Hematopoietic multipotent progenitor cell treated with erythropoietin and hydrocortisone succinate and interleukin-3 and kit ligand, for 15 days (in vitro differentiated cells): Measurements from ENCODE around the gene SLC39A2.
"Not testable (repeated sequence)": the region's sequence is repeated elsewhere in the genome, so short reads cannot be mapped to it uniquely, and the experiment has no call there.

Experiments
- DNase-seq: peaks from one replicate; pipeline ENCODE4 v3.0.0-alpha.2; 2015; ENCODE audit warnings: low spot score

Gene SLC39A2

GRCh38 chr14:21025371-21026273 is 26.5 kb downstream of the SLC39A2 start:
- no peak for DNase-seq

DNA sequence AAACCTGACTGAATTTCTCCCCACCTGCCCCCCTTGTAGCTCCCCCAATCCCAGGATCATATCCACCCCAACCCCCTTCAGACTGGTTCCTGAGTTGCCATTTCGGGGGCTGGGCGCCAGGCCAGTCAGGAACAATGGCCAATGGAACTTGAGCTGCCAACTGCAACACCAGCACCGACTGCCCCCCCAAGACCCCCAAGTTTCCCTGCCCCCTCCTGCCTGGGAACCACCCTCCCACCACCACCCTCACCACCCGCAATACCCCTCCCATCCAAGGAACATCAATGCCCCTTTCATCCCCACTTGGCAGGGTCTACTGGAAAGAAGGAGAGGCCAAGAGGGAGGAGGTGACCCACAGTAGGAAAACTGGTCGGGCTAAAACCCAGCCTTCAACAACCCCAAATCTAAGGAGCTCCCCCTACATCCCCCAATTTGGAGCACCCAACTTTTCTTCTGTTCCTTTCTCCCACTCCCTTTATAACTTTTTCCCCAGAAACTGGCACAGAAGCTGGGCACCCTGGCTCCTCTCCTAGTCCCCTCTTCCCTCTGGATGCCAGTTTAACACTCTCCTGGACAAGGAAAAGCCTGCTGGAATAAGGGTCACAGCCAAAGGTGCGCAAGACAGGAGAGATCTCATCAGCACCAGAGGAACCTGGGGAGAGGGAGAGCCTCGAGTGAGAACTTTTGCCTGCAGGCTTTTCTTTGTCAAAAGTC is 27.3 kb downstream of the SLC39A2 start:
- DNase-seq = no peak

DNA sequence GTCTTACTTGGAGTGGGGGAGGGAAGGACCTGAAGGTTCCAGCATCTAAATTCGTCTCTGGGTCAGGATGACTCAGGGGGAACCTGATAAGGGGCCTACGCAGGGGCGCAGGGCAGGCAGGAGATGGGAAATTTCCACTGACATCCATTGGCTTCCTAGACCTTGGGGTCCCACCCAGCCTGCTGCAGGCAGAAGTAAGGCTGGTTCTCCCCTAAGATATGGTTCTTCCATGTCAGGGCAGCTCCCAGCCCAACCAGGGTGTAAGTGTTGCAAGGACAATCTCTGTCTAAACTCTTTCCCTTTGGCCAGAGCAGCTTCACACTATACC is 27.9 kb downstream of the SLC39A2 start:
- DNase-seq = no peak

DNA sequence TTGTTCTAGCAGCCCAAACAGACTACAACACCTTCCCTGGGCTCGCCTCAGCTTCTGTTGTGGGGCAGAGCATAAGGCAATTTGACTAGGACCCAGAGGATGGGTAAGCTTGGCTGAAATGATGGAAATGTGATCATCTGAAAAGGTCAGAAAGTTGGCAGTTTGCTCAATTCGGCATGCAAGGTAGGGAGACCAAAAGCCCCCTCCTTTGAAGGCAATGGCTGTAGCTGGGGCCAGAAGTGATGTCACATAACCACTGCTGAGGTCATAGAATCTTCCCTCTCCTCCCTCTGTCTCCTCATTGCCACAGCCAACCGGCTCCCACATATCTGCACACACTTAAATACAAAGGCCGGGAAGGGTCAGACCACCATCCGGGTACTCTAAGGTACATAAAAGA is 30.8 kb downstream of the SLC39A2 start, which contains the start of gene TPPP2:
TSS of gene TPPP2 (plus strand) at position 301 of the 400 bp plus-strand sequence. CDS start 365 bp downstream, outside the sequence.
- DNase-seq = no peak

DNA sequence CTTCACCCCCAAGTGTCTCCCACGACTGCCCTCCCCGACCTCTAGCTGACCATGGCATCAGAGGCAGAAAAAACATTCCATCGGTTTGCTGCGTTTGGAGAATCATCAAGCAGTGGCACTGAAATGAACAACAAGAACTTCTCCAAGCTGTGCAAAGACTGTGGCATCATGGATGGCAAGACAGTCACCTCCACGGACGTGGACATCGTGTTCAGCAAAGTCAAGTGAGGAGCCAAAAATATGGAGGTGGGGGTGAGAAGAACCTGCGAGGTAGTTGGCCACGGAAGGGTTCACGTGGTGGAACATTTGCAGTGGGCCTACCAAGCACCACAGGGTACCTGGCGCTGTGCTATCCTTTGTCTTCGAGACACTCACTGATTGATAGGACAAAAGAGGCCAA is 31.4 kb downstream of the SLC39A2 start:
- DNase-seq = no peak

- DNase-seq = no peak
These were observed 33.4 kb downstream of the SLC39A2 start for GRCh38 chr14:21032326-21033132.

DNA sequence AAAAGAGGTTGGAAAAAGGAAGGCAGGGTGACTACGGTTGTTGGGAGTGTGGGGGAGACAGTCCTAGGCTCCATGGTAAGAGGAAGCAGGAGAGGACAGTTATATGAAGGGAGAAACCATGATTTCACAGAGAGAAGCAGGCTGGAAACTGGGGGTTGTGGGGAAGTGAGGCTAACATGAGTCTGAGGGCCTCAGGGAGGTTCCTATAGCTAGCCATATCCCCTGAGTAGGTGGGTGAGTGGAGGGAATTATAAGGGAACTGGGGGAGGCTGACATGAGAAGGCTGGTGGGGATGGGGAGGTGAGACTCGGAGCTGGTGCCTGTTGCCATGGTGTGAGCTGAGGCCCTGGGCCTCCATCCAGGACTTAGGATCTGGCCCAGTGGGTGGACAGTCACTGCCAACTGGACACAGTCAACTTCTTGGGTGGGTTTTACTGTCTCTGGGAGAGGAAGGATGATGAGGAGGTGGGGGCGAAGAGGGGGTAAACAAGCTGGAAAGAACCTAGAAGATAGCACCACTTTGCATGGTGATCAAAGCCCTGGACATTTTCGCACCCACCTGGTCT is 34.1 kb downstream of the SLC39A2 start:
- no peak for DNase-seq

DNA sequence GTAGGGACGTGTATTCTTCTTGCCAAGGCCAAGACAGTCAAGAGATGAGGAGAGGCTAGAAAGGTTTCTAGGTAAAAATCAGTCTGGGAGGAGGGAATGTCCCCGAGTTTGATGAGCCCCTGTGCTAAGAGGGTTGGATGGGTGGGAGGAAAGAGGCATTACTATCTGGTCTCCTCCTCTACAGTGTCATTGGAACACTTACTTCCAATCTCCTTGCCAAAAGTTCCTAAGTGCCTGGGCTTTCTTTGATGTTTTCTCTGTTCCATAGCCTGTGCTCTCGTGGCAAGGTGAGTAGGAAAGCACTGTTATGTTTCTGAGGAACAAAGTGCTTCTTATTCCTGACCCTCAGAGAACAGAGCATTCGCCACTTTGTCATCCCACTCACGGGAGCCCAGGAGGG is 35.6 kb downstream of the SLC39A2 start, which contains the start of gene RNASE13:
TSS of gene RNASE13 (minus strand) at position 101 of the 400 bp plus-strand sequence. CDS start 519 bp downstream, outside the sequence.
- no peak for DNase-seq

DNA sequence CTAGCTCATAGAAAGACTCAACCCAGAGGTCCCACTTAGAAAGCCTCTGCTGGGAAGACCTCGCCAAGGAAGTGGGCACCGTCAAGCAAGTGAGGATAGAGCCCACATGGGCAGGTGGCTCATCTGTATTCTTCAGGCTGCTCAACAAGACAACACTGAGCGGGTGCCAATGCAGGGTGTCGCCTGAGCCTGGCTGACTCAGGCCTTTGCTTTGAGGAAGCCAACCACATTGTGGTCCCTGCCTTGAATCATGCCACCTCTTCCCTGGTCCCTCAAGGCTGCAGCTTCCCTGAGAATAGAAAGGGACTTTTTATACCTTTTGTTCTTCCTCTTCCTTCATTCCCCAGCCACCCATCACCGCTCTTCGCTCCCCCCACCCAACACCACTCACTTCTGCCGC is 37.7 kb downstream of the SLC39A2 start:
- DNase-seq = no peak

- DNase-seq = no peak
These were observed 38.1 kb downstream of the SLC39A2 start for GRCh38 chr14:21037156-21037555.

DNA sequence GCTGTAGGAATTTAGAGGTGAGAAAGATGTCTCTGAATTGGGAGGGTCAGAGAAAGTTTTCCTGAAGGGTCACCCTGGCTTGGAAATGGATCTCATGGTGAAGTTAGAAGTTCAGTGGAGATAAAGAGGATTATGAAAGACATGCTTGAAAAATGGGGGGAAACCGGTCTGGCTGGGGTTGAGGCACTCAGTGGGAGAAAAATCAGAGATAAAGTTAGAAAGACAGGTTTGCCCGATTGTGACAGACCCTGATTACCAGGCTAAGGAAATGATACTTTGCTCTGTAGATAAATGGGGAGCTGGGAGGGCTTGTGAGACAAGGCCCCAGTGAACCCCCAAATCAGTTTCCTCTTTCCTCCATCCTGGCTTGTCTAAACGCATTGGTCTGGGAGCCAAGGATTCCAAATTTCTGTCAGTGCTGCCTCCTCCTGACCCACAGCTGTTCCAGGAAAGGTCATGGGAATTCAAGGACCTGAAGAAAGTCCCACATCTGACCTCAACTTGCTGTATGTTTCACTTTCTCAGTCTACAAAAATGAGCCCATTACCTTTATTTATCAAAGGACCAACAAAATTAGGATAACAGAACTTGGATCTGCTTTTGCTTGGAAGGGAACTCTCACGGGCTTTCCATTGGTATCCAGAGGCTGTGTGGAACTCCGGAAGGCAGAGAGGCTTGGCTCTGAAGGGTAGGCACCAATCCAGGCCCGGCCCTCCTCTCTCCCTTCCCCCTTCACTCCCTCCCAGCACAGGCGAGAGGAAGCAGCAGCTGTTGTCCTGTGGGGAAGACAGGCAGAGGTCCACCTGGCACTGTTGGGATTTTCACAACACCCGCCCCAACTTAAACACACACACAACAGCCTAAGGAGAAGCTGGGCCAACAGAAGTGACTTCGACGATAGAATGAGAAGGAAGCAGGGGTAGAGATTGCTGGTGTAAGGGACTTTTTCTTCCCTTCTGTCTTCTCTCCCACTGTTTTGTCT is 39.6 kb downstream of the SLC39A2 start:
- no peak for DNase-seq

DNA sequence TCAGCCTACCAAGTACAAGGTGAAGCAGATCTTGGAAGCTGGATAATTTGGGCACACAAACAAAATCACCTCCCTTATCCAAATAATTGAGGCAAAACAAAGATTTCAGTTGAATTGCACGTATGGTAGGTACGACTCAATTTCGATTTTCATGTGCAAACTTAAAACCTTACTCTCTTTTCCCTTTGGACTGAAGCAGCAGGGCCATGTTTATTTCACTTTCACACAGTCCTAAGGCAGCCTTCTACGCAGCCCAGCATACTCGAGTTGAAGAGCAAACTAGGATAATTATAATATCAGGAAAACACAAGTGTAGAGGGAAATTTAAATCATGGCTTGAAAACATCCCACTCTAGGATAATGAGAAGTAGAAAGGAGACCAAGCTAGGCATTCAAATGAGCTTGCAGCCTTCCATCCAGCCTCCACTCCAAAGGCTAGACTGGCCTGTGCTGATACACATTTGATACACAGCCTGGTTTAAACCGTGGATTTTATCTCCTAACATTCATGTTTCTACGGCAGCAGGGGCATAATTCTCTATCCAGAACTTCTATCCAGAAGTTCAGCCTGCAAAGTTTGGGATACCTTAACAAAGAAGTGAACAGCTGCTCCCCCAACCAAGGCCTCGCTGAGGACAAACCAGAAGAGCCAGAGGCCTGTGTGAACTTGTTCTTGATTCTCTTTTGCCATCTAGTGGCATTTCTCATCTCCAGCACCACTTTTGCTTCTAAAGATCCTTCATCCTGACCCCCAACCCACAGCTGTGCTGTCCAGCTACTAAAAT is 40.7 kb downstream of the SLC39A2 start:
- no peak for DNase-seq

DNA sequence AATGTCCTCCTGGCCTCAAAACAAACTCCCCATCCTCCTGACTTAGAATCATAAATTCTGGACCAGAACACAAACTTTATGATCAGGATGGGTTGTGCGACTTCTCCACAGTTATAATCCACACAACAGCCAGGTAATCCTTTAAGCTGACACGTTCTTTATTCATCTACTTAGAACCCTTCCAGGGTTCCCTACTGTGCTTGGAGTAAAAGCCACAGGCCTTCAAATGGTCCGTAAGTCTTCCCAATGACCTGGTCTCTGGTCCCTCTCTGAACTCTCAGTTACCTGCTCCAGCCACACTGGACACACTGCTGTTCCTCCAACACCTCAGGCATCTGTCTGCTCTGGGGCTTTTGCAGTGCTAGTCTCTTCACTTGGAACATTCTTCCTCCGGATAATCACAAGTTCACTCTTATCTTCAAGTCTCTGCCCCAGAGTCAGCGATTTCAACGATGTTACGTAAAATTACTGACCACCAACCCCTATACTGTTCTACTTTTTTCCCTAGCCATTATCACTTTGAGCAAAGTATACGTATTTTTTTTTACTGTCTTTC is 41.4 kb downstream of the SLC39A2 start:
- no peak for DNase-seq

GRCh38 chr14:21040941-21041340 is 41.8 kb downstream of the SLC39A2 start:
- not testable (repeated sequence) for DNase-seq

DNA sequence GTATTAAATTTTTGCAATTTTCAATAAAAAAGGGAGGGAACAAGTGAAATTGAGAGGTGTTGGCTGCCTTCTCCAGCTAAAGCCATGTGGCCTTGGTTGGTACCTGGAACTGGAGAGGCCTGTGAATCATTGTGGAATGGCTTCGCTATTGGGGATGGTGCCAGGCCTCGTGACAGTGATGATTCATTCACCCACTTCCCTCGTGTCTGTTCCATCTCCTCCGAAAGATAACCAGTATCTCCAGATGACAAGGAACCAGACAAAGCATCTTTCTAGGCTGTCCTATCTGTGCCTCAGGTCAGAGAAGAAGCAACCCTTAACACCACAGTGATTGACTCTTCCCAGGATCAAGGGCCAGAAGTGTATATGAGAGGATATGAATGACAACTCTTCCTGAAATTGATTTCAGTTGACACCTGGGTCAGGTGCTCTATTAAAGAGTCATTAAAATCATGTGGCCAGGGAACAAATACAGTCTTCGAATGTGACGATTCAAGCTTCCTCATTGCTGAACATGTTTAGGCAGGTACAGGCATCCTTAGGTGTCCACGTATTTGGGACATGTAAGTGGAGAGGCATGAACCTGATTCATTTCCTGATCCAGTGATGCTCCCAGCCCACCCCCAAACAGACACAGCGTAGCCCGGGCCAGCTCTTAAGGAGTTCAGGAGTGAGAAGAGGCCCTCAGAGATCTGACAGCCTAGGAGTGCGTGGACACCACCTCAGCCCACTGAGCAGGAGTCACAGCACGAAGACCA is 42.8 kb downstream of the SLC39A2 start, which contains the start of gene RNASE7:
TSS of gene RNASE7 (plus strand) at position 687 of the 758 bp plus-strand sequence. CDS start 631 bp downstream, outside the sequence.
- no peak for DNase-seq

GRCh38 chr14:21042918-21043317 is 43.8 kb downstream of the SLC39A2 start:
- no peak for DNase-seq

- no peak for DNase-seq
These were observed 44.4 kb downstream of the SLC39A2 start for GRCh38 chr14:21043387-21043973.

GRCh38 chr14:21043974-21044618 is 45.0 kb downstream of the SLC39A2 start:
- no peak for DNase-seq
